Liver (tissue), 3 donors: ENCODE results near the gene CREBL2.

ENCODE experiments used
- CTCF ChIP-seq: fragments of 150-350 bp; IDR thresholded peaks from 2 replicates; pipeline ENCODE4 v1.5.1; 2017; ENCODE audit warnings: improper control_type of control experiment, low read depth, low read length; ENCODE audit not compliant: missing input control
- JUND ChIP-seq, 2 donors: IDR thresholded peaks; 2 replicates each; pipeline ENCODE4 v1.6.1; 2016; ENCODE audit warnings: antibody characterized with exemption in 2 of 2
- MAX ChIP-seq: IDR thresholded peaks from 2 replicates; pipeline ENCODE4 v1.6.1; 2016; ENCODE audit warnings: antibody characterized with exemption
- RAD21 ChIP-seq, 2 donors: IDR thresholded peaks; 2 replicates each; pipeline ENCODE4 v1.6.1; 2016; ENCODE audit warnings: antibody characterized with exemption in 2 of 2, mild to moderate bottlenecking in 2 of 2
- REST ChIP-seq: IDR thresholded peaks from 2 replicates; pipeline ENCODE4 v1.6.1; 2016; ENCODE audit warnings: antibody characterized with exemption, mild to moderate bottlenecking
- RXRA ChIP-seq, 2 donors: IDR thresholded peaks; 2 replicates each; pipeline ENCODE4 v1.6.1; 2017 to 2018; ENCODE audit warnings: antibody characterized with exemption in 2 of 2, mild to moderate bottlenecking in 1 of 2
- SP1 ChIP-seq: IDR thresholded peaks from 2 replicates; pipeline ENCODE4 v1.6.1; 2018; ENCODE audit warnings: antibody characterized with exemption, mild to moderate bottlenecking
- TAF1 ChIP-seq: conservative IDR thresholded peaks from 2 replicates; pipeline ENCODE4 v1.6.1; 2016; ENCODE audit warnings: antibody characterized with exemption, mild to moderate bottlenecking
- YY1 ChIP-seq: IDR thresholded peaks from 2 replicates; pipeline ENCODE4 v1.6.1; 2016; ENCODE audit warnings: antibody characterized with exemption, mild to moderate bottlenecking
- ZBTB33 ChIP-seq: IDR thresholded peaks from 2 replicates; pipeline ENCODE4 v1.6.1; 2016; ENCODE audit warnings: antibody characterized with exemption
- donor health status: healthy.
- donor health status: healthy.

- TF ChIP-seq YY1 (peak; percentile 48), REST (no peak), RAD21 (IDR thresholded peaks at IDR 0.05) (no peak), CTCF (no peak), TAF1 (no peak), ZBTB33 (no peak), RXRA (IDR thresholded peaks at IDR 0.05) (peak in 1 of 2 donors; percentile 16), MAX (no peak), JUND (IDR thresholded peaks at IDR 0.05) (no peak), SP1 (no peak)
Observed at GRCh38 chr12:12600659-12601058, 11.0 kb upstream of the CREBL2 start.
